PC-9 (cell line): ENCODE data around the gene MACROD2. TPM values are rescaled to one million over a fixed set of nuclear protein-coding genes. Genes with fewer than 3 reads are reported as not detected.

Experiments
- BruUV-seq: library from RNA; stranded (reverse); fragments of 400-500 nt; replicated peaks from 2 replicates; lab custom pipeline; 2021; lab: Mats Ljungman, UMichigan
- CTCF ChIA-PET: fragments of 300-600 bp; sonication (Branson Sonifier 250); formaldehyde crosslinking; loops from one replicate; lab custom pipeline; 2022; ENCODE audit warnings: antibody characterized with exemption; lab: Charles Lee
- POLR2A ChIA-PET: fragments of 300-600 bp; sonication (Branson Sonifier 250); formaldehyde crosslinking; loops from one replicate; lab custom pipeline; 2022; ENCODE audit warnings: antibody characterized with exemption; ENCODE audit not compliant: unreplicated experiment; lab: Charles Lee
- DNase-seq, 2 experiments: peaks; one replicate each; pipeline versions ENCODE4 v3.0.0 to v3.0.0-alpha.2; 2015 to 2022; ENCODE audit warnings: mixed read lengths in 1 of 2
- H2AFZ ChIP-seq: fragments of 200-600 bp; sonication (generic); 2 replicates; pipeline ENCODE4 v1.8.1; 2017; ENCODE audit warnings: antibody characterized with exemption
- H3F3A ChIP-seq: fragments of 200-600 bp; sonication (generic); 2 replicates; pipeline ENCODE4 v1.8.1; 2017; ENCODE audit warnings: antibody characterized with exemption, mild to moderate bottlenecking, low read depth; ENCODE audit not compliant: insufficient read depth
- H3K27ac ChIP-seq: fragments of 200-600 bp; sonication (generic); 2 replicates; pipeline ENCODE4 v1.6.1; 2016; ENCODE audit warnings: mixed run types
- H3K27me3 ChIP-seq: fragments of 200-600 bp; sonication (generic); 2 replicates; pipeline ENCODE4 v1.6.1; 2016; ENCODE audit warnings: low read depth, mixed run types; ENCODE audit not compliant: insufficient read depth
- H3K36me3 ChIP-seq: fragments of 200-600 bp; sonication (generic); 2 replicates; pipeline ENCODE4 v1.6.1; 2016; ENCODE audit warnings: low read depth, mixed run types
- H3K4me1 ChIP-seq: fragments of 200-600 bp; sonication (generic); replicated peaks from 2 replicates; pipeline ENCODE4 v1.6.1; 2016; ENCODE audit warnings: mixed run types; ENCODE audit not compliant: insufficient read depth
- H3K4me2 ChIP-seq: fragments of 200-600 bp; sonication (generic); 2 replicates; pipeline ENCODE4 v1.6.1; 2017; ENCODE audit warnings: mixed run types
- H3K4me3 ChIP-seq: fragments of 200-600 bp; sonication (generic); 2 replicates; pipeline ENCODE4 v1.6.1; 2016; ENCODE audit warnings: mixed run types
- H3K79me2 ChIP-seq: fragments of 200-600 bp; sonication (generic); 2 replicates; pipeline ENCODE4 v1.6.1; 2017; ENCODE audit warnings: low read depth, mixed run types
- H3K9me2 ChIP-seq: fragments of 200-600 bp; sonication (generic); 2 replicates; pipeline ENCODE4 v1.8.1; 2017; ENCODE audit warnings: mild to moderate bottlenecking; ENCODE audit not compliant: insufficient read depth
- H3K9me3 ChIP-seq: fragments of 200-600 bp; sonication (generic); 2 replicates; pipeline ENCODE4 v1.8.1; 2016; ENCODE audit warnings: low read depth; ENCODE audit not compliant: insufficient read depth
- H4K20me1 ChIP-seq: fragments of 200-600 bp; sonication (generic); 2 replicates; pipeline ENCODE4 v1.8.1; 2017; ENCODE audit not compliant: insufficient read depth
- EZH2 ChIP-seq: fragments of 200-600 bp; sonication (generic); IDR thresholded peaks from 2 replicates; pipeline ENCODE4 v1.8.0; 2017; ENCODE audit warnings: antibody characterized with exemption, low read depth
- intact Hi-C: fragments of 100-400 bp; cut with micrococcal nuclease; formaldehyde crosslinking; loops from one replicate; pipeline ENCODE4 v1.10.0; 2022; ENCODE audit not compliant: unreplicated experiment
- total RNA-seq: library from RNA; stranded (reverse); gene quantifications from 2 replicates; pipeline ENCODE4 v1.2.3, GENCODE V29; 2021
- TF ChIP-seq, protein P1 (sequence below): fragments of 200-600 bp; sonication (generic); conservative IDR thresholded peaks from 2 replicates; pipeline ENCODE4 v1.6.1; 2017; ENCODE audit warnings: mixed run types, antibody characterized with exemption, mild to moderate bottlenecking, moderate library complexity

Gene MACROD2
- total RNA-seq, 1 experiment from 2014 or later, result 11.4 TPM

DNA sequence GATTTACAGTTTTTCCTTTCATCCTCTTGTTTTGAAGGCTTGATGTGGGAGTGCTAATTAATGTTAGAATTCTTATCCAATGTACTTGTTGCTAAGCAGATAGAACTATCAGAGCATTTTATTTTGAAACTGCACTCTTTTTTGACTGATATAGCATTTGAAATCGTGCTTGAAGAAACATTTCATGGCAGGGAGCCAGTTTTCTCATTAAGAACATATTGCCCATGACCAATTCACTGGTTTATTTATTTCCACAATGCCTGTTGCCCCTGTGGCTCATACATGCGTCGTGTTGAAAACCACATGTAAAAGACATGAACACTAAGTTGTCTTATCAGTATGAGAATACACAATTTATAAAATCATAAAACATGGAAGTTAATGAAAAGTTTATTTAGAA lies 821.8 kb downstream of the MACROD2 start:
- no TSS peak for BruUV-seq
- POLR2A ChIA-PET, result no interaction called here
- no peaks in the 10 kb centered on the region for H4K20me1 ChIP-seq

DNA sequence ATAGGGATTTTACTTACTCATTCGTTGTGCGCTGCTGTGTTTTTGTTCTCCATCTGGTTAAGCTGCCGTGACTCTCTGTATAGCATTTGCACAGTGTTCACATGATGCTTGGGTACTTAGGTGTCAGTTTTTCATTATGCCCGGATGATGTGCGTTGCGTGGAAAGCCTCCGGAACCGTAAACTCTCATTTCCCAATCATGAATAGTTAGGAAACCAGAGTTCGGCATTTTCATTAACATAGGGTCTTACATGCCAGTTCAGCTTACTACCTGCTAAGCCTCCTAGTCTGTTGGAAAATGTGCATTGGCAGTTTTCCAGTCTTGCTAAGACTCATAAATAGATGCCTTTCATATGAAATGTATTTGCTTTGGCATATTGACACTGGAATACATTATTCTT lies 825.5 kb downstream of the MACROD2 start:
- no peaks in the 10 kb centered on the region for H3K9me2 ChIP-seq
- no peak overlapping the region for H2AFZ ChIP-seq
- BruUV-seq, result no TSS peak
- POLR2A ChIA-PET, result interaction anchor here (0.7 kb wide), 1 partner anchor 1879 kb away, joined by 13 read pairs; no protein-coding TSS in a partner anchor
- no peak overlapping the region for H3K27ac ChIP-seq
- H3K36me3 ChIP-seq, result no peaks in the 10 kb centered on the region
- no peaks in the 10 kb centered on the region for H3F3A ChIP-seq
- TF ChIP-seq, protein P1, sequence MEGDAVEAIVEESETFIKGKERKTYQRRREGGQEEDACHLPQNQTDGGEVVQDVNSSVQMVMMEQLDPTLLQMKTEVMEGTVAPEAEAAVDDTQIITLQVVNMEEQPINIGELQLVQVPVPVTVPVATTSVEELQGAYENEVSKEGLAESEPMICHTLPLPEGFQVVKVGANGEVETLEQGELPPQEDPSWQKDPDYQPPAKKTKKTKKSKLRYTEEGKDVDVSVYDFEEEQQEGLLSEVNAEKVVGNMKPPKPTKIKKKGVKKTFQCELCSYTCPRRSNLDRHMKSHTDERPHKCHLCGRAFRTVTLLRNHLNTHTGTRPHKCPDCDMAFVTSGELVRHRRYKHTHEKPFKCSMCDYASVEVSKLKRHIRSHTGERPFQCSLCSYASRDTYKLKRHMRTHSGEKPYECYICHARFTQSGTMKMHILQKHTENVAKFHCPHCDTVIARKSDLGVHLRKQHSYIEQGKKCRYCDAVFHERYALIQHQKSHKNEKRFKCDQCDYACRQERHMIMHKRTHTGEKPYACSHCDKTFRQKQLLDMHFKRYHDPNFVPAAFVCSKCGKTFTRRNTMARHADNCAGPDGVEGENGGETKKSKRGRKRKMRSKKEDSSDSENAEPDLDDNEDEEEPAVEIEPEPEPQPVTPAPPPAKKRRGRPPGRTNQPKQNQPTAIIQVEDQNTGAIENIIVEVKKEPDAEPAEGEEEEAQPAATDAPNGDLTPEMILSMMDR, result no peak
- no peak for TF ChIP-seq EZH2
- DNase-seq, result no peak
- no peak overlapping the region for H3K4me3 ChIP-seq
- intact Hi-C loops, result no loop called here
- no peak overlapping the region for H3K4me2 ChIP-seq
- H3K4me1 ChIP-seq, result no peaks in the 10 kb centered on the region
- no peaks in the 10 kb centered on the region for H4K20me1 ChIP-seq
- no peaks in the 10 kb centered on the region for H3K27me3 ChIP-seq
- CTCF ChIA-PET, result no interaction called here
- no peaks in the 10 kb centered on the region for H3K79me2 ChIP-seq
- H3K9me3 ChIP-seq, result no peaks in the 10 kb centered on the region

More for the DNA sequence above, 821.8 kb downstream of the MACROD2 start:
- DNase-seq, result no peak
- Histone ChIP-seq H3K9me3 (no peaks in the 10 kb centered on the region), H3K79me2 (no peaks in the 10 kb centered on the region), H3K27me3 (no peaks in the 10 kb centered on the region), H3K36me3 (no peaks in the 10 kb centered on the region), H3K4me1 (no peaks in the 10 kb centered on the region), H3K27ac (no peak overlapping the region), H2AFZ (no peak overlapping the region), H3F3A (no peaks in the 10 kb centered on the region), H3K4me2 (no peak overlapping the region), H3K4me3 (no peak overlapping the region), H3K9me2 (no peaks in the 10 kb centered on the region)
- TF ChIP-seq, protein P1, result no peak
- TF ChIP-seq EZH2, result no peak
- CTCF ChIA-PET, result no interaction called here
- intact Hi-C loops, result no loop called here

DNA sequence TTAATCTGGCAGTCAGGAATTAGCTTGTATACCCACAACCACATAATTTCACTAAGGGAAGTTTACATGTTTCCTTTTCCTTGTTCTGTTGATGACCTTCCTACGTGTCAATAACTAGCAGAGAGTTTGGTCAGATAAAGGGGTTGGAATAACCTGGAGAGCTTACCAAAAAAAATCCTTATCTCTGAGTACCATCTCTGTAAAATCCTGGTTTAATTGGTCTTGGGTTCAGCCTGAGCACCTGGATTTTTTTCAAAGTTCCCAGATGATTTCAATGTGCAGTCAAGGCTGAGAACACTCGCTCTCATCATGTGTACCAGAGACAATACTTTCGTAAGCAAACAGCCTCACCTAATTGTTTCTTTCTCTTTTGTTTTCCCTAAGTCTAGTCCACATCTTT lies 825.9 kb downstream of the MACROD2 start:
- Histone ChIP-seq H3K4me3 (no peak overlapping the region), H2AFZ (no peak overlapping the region), H3F3A (no peaks in the 10 kb centered on the region), H4K20me1 (no peaks in the 10 kb centered on the region), H3K27me3 (no peaks in the 10 kb centered on the region), H3K9me2 (no peaks in the 10 kb centered on the region), H3K4me2 (no peak overlapping the region), H3K79me2 (no peaks in the 10 kb centered on the region), H3K4me1 (no peaks in the 10 kb centered on the region), H3K27ac (no peak overlapping the region), H3K36me3 (no peaks in the 10 kb centered on the region), H3K9me3 (no peaks in the 10 kb centered on the region)
- intact Hi-C loops, result no loop called here
- CTCF ChIA-PET, result no interaction called here
- POLR2A ChIA-PET, result no interaction called here
- TF ChIP-seq, protein P1, result no peak
- no peak for TF ChIP-seq EZH2
- BruUV-seq, result no TSS peak
- no peak for DNase-seq
